Measurements from ENCODE around the gene NSUN5.

Gene NSUN5

DNA sequence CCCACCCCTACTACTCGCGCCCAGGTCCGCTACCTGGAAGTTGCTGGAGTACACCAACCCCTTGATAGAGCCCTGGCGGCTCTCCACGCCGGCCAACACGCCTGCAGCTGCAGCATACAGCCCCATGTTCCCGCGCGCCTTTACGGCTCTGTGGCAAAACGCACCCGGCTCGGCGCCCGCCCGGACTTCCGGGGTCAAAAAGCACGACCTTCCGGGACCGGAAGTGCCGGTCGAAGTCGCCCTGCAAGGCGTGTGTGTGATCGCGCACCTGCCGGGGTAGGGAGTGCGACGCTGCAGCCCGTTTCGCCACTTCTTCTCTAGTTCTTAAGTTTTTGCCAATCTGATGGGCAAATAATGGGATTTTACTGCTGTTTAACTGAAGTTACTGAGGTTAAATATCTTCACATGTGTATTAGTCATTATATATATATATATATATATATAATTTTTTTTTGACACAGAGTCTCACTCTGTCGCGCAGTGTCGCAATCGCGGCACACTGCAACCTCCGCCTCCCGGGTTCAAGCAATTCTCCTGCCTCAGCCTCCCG is at the start of gene NSUN5:
Gene NSUN5, minus strand, starts transcription at position 162 of the 550 bp plus-strand sequence. Its CDS starts 36 bp downstream, at position 126.
- H3K27ac ChIP-seq = peak within 1 kb of the TSS; percentile 26

DNA sequence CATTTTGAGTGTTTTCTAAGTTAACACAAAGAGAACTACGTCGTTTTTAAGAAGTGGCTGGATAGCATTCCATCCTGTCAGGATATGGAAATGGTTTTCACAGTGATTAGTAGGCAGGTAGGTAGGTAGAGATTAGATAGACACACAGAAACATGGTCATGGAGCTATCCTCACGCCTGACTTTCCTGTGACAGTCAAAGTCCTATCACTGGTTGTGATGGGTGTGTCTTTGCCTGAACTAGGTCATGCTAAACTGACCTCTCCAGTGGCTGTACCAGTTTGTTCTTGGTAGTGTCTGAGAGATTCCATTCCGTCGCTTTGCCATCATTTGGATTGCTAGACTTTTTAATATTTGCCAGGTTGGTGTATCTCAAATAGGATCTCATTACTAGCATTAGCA is 47.5 kb upstream of the NSUN5 start:
- no peak for DNase-seq (ENCODE audit: low read depth, low spot score)
- no peak overlapping the region for H3K27ac ChIP-seq

More for the DNA sequence above, at the start of gene NSUN5:
- DNase-seq (ENCODE audit: low read depth, low spot score) = no peak

DNA sequence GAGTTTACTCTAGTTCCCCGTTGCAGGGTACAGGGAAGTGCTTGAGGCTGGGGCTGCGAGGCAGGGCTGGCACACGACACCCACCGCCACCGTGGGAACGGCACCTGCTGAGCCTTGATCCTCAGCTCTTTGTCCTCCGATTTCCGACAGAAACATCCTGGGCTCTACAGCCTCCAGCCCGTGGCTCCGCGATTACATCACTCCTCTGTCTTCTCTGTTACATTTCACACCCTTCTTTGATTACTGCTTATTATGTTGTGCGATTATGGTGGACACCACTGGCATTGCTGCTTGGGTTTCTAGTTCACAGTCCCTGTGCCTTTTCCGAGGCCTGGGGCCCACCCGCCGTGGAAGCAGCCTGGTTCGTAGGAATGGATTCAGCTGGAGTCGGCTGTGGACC is 46.2 kb upstream of the NSUN5 start:
- no peak for DNase-seq (ENCODE audit: low read depth, low spot score)
- no peak overlapping the region for H3K27ac ChIP-seq

DNA sequence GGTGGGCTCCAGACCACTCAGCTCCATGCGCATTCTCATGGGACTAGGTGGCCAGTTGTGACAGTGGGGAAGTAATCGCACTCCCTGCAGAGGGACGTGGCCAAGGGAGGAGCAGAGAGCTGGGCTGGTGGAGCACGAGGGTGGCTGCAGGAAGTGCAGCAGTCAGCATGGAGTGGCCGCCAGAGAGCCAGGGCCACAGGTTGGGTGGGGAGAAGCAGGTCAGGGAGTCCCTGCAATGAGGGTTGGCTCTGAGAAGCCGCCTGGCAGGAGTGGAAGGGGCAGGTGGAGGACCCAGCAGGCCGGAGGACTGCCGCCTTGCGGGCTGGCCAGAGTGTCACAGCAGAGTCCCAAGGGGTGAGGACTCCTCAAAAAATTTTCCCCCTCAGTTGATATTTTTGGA is 45.6 kb upstream of the NSUN5 start:
- no peak for DNase-seq (ENCODE audit: low read depth, low spot score)

DNA sequence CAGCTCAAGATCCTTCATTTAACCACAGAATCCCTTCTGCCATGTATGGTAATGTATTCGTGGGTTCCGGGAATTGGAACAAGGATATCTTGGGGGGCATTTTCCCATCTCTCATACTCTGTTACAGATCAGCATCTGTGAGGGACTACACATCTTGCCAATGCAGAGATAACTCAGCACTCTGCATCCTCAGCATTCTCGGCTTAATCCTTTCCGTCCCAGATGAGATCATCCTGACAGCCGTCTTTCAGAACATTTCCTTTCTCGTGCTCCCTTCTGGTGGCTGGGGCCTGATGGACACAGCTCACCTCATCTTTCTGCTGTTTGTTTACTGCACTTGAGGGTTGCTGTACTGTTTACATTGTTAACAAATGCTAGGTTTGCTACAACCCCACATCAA is 44.6 kb upstream of the NSUN5 start:
- H3K27ac ChIP-seq = no peak overlapping the region
- no peak for DNase-seq (ENCODE audit: low read depth, low spot score)

More for the DNA sequence above, 45.6 kb upstream of the NSUN5 start:
- no peak overlapping the region for H3K27ac ChIP-seq

- H3K27ac ChIP-seq = no peak overlapping the region
- no peak for DNase-seq (ENCODE audit: low read depth, low spot score)
Measured at GRCh38 chr7:73352784-73353183, 44.2 kb upstream of the NSUN5 start.

DNA sequence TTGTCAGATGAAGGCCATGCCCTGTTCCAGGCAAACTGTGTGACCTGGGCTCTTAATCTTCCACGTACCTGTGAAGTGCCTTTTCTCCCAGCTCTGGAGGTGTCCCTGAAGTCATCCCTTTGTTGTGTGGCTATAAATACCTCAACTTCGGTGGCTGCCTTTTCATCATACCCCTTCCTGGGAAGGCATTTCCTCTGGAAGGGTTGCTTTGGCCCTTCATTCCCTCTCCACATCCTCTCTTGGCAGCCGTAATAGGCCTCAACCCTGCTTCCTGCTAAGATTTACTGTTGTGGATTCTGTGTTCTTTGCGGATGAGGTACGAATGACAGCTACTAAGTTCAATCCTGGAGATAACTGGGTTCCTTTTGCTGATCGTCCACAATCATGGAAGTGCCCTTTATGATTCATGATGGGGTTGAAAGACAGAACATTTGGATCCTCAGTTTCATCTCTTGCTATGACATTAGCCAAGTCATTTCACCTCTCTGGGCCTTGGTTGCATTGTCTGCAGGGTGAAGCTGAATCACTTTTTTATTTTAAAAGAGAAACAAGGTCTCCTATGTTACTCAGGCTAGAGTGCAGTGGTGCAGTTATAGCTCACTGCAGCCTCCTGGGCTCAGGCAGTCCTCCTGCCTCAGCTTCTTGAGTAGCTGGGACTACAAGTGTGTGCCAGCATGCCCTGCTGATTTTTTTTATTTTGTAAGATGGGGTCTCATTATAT is 43.0 kb upstream of the NSUN5 start:
- no peak overlapping the region for H3K27ac ChIP-seq
- no peak for DNase-seq (ENCODE audit: low read depth, low spot score)

- H3K27ac ChIP-seq = no peak overlapping the region
- DNase-seq (ENCODE audit: low read depth, low spot score) = no peak
Measured at GRCh38 chr7:73350306-73351068, 41.9 kb upstream of the NSUN5 start.

DNA sequence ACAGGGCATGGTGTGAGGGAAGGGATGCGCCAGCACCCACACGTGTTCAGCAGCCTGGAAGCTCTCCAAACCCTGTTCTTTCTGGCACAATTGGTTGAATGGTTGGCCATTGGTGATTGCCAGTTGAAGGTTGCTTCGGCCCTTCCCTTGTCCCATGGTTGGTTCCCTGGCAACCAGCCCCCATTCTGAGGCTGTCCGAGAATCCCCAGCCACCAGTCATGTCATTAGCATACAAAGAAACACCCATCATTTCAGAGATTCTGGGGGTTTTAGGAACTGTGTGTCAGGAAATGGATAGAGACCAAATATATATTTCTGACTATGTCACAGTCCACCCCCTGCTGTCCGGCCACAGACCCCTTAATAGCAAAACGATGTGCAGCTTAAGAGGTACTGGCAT is 41.1 kb upstream of the NSUN5 start:
- no peak for DNase-seq (ENCODE audit: low read depth, low spot score)
- no peak overlapping the region for H3K27ac ChIP-seq

DNA sequence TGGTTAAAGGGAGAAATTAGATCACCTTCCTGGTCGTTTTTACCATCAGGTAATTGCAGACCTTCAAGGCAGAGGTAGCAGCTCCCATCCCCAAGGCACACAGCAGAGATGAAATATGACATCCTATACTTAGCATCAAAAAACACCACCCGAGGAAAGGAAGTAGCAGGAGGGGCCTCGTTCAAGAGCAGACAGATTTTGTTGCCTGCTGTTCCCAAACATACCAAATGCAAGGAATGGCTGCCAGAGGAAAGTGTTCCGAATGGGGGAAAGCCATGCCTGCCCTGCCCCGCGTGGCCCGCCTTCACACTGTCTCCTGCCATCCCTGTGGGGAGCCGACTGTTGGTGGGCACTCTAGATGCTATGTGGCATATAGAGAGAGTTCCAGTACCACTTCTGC is 37.3 kb upstream of the NSUN5 start:
- DNase-seq (ENCODE audit: low read depth, low spot score) = no peak

GRCh38 chr7:73345538-73345937 is 36.9 kb upstream of the NSUN5 start:
- no peak overlapping the region for H3K27ac ChIP-seq
- no peak for DNase-seq (ENCODE audit: low read depth, low spot score)

More for the DNA sequence above, 37.3 kb upstream of the NSUN5 start:
- no peak overlapping the region for H3K27ac ChIP-seq

GRCh38 chr7:73343671-73344380 is 35.2 kb upstream of the NSUN5 start:
- no peak overlapping the region for H3K27ac ChIP-seq
- DNase-seq (ENCODE audit: low read depth, low spot score) = no peak

- no peak overlapping the region for H3K27ac ChIP-seq
- DNase-seq (ENCODE audit: low read depth, low spot score) = no peak
Measured at GRCh38 chr7:73342645-73343044, 34.0 kb upstream of the NSUN5 start.

DNA sequence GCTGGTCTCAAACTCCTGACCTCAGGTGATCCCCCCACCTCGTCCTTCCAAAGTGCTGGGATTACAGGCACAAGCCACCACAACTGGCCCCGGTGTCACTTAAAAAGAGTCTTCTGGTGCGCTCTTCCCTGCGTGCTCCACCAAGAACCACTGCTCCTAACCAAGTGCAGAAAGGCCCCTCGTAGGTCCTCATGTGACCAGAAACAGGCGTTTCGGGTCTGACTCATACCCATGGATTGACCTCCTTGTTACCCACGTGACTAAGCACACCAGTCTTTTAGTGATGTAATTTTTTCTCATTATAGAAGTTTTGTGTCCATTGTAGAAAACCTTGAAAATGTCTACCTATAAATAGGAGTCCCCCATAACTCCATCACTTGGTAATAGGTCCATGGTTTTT is 33.3 kb upstream of the NSUN5 start:
- DNase-seq (ENCODE audit: low read depth, low spot score) = no peak
- no peak overlapping the region for H3K27ac ChIP-seq

DNA sequence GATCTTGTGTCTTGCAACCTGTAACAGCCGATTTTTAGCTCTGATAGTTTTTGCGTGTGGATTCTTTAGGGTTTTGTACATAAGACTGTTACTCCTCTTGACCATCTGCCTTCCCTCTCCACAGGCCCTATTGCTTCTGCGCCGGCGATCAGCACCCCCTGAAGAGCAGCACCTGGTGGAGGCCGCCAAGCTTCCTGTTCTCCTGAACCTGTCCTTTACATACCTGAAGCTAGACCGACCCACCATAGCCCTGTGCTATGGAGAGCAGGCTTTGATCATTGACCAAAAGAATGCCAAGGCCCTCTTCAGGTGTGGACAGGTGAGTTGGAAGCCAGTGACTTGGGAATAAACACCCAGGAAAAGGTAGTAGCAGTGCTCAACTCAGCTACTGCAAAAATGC is 31.9 kb upstream of the NSUN5 start:
- no peak for DNase-seq (ENCODE audit: low read depth, low spot score)
- H3K27ac ChIP-seq = no peak overlapping the region

DNA sequence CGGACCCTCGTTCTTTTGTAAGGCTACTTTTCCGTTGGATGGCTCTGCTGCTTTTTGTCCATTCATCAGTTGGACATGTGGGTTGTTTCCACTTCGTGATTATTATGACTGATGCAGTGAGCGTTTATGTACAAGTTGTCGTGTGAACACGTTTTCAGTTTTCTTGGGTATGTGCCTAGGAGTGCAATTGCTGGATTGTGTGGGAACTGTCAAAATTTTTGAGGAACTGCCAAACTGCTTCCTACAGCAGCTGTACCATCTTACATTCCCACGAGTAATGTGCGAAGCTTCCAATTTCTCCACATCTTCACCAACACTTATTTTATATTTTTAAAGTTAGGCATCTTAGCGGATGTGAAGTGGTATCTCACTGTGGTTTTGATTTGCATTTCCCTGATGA is 29.7 kb upstream of the NSUN5 start:
- H3K27ac ChIP-seq = no peak overlapping the region
- no peak for DNase-seq (ENCODE audit: low read depth, low spot score)

DNA sequence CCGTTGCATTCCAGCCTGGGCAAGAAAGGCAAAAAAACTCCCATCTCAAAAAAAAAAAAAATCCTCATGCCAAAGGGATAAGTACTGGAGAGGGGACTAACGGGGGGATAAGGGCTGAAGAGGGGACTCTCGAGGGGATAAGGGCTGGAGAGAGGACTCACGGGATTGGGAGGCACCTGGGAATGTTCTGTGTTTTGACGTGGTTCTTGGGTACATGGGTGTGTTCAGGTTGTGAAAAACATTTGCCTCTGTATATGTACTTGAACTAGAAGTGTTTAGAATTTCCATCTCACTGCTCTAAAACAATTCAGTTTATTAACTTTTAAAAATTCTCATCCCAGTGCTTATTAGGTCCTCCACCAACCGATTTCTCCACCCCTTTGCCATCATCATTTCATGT is 23.8 kb upstream of the NSUN5 start:
- DNase-seq (ENCODE audit: low read depth, low spot score) = no peak
- no peak overlapping the region for H3K27ac ChIP-seq

DNA sequence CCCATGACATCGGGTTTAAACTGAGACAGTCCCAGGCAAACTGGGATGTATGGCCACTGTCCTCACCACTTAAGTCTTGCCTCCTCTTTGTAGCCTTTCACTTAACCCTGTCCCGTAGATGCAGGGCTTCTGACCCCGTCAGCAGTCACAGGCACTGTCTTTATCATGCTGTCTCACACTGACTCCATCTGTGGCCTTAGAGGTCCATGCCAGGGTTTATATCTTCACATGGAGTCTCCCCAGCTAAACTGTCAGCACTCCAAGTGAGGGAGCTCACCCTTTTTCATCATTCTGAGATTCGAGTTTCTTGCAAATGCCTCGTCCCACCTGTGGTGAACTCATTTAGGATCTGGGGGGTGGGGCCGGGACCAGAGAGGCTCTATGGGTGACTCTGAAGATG is 22.1 kb upstream of the NSUN5 start:
- H3K27ac ChIP-seq = no peak overlapping the region
- no peak for DNase-seq (ENCODE audit: low read depth, low spot score)

GRCh38 chr7:73329861-73330581 is 21.4 kb upstream of the NSUN5 start:
- no peak for DNase-seq (ENCODE audit: low read depth, low spot score)

GRCh38 chr7:73328696-73329095 is 20.1 kb upstream of the NSUN5 start:
- H3K27ac ChIP-seq = no peak overlapping the region
- no peak for DNase-seq (ENCODE audit: low read depth, low spot score)

More at GRCh38 chr7:73329861-73330581, 21.4 kb upstream of the NSUN5 start:
- H3K27ac ChIP-seq = no peak overlapping the region
